ENCODE results near the gene ZNF687.
A peak's percentile ranks its signal among the peaks of the same experiment; 100 is the strongest.

ZNF687 gene

DNA sequence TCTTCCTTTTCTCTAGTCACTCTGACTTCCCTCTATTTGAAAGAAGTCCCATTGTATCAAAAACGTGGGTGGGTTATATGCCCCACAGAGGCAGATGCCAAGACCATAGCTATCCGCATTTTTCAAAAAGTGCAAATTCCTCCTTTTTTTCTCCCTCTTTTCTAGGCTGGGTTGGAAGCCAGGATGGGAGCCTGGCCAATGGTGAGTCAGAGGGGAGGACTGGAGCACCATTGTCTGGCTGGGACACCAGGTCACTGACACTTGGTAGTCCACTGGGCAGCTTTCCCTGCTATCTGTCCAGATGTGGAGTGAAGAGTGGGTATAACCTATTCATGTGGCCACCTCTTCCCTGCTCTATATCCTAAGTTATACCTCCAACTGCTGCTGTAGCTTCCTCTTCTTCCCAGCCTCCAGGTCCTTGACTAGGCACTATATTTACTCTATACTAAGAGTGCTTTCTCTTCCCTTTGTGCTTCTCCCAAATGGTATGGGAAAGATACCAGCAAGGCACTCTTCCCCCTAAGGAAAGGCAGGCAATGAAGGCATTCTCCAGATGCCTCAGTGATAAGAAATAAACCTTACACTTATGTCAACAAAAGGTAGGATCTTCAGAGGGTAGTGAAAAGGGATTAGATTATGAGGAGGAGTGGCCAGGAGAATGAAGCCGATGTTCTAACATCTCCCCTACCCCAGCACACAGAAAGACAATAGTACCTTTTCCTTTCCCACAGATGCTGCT, 32.2 kb downstream of the ZNF687 start:
- DNase-seq = no peak

DNA sequence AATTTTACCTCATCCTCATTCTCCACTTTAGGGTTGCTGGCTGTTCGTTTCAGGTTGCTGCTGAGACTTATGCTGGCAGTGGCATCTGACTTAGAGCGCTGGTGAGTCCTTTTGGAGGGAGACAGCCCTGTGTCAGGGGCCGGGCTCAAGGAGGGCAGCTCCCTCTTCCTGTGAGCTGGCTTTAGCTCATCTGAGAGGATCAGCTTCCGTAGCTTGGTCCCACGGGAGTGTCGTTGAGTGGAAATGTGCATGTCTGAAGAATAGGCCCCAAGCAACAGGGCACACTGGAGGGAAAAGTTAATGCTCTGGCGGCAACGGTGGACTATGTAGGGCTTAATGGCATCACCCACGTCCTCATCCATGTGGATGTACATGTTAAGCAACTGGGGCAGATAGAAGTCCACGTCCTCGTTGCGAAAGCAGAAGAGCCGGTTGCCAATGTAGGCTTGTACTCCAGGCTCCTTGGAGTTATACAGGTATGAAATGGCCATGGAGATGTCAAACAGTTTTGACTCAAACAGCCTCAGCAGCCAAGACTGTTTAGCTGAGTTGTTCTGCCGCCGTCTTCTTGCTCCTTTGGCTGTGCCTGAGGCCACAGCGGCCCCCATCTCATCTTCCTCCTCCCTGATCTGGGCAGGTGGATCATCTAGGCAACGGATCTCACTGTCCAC, 33.6 kb downstream of the ZNF687 start:
- DNase-seq = no peak

DNA sequence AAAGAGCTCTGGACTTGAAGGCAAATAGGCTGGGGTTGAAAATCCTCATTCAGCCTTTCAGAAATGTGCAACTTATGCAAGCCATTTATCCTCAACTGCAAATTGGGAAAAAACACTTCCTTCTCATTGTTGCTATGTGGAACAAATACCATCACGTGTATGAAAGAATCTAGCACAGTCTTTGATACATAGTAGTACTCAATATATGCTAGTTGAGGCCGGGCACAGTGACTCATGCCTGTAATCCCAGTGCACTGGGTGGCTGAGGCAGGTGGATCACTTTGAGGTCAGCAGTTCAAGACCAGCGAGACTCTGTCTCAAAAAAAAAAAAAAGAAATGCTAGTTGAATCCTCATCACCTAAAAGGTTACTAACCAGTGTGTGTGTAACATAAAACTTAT, 36.9 kb downstream of the ZNF687 start:
- DNase-seq = no peak

DNA sequence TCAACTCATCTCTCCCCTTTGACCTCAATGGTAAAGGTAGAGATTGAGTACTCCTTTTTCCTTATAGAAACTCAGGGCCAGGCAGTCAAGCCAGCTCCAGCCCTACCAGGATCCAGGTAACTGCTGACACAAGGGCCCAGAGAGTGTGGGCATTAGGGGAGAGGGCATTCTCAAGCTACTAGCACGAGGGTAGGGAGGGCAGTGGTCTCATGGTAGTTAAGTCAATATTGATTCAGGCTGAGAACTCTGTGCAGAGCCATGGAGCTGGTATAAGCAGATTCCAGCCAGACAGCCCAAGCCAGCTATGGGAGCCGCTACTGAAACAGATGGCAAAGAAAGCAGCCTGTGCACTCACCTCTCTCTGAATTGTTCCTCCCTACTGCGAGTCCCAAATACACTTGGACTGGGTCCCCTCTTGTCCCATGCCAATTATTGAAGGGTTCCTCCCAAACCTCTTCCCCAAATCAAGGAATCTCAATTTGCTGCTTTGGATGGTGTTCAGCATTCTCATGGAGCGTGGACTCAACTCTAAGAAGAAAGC, 42.4 kb downstream of the ZNF687 start:
- no peak for DNase-seq

DNA sequence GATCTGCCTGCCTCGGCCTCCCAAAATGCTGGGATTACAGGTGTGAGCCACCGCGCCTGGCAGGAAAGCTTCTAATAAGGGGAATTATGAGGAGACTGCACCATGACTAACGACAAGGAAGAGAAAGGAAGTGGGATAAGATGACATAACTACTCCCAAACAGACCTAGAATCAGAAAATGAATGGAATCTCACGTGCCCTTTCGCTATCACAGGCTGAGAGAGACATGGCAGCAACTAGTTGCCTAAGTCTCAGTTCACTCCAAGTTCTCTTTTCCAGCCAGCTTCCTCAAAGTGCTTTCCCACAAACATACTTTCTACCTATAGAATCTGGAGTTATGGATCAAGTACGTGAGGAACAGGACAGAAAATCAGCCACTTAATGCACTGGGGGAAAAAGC, 43.1 kb downstream of the ZNF687 start:
- DNase-seq = peak; percentile 69 to 74 (median 71)

DNA sequence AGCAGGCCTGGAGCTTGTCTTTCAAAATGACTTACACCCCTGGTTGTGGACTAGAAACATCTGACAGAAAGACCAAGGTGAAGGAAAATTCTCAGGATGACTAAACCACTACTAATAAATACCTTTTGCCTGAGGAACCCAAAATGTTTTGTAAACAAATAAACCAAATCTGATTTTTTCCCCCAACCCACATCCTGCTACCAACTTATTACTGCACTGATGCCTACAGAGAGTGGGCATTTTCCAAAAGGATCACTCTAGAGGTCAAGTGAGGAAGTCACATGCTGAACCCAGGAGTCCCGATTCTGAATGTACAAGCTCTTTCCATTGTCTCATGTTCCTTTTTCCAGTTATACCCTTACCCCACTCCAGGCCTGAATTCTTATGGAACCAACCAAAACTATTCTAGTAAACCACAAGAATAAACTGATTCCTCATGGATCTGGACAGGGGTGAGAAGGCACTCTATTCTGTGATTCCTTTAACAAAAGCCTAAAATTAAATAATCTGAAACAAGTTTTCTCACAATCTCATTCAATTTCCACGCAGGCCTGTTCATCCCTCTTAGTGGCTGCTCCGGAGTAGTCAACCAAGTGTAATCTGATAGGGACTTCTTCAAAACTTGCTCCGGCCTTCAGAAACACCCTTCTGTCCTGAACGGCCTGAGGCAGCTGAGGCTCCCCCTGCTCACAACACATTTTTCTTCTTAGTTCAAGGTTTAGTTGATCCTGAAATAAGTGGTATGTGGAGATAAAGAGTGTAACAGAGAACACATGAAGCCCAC, 43.7 kb downstream of the ZNF687 start:
- peak in 2 of 3 donors; percentile 18 to 22 for DNase-seq

DNA sequence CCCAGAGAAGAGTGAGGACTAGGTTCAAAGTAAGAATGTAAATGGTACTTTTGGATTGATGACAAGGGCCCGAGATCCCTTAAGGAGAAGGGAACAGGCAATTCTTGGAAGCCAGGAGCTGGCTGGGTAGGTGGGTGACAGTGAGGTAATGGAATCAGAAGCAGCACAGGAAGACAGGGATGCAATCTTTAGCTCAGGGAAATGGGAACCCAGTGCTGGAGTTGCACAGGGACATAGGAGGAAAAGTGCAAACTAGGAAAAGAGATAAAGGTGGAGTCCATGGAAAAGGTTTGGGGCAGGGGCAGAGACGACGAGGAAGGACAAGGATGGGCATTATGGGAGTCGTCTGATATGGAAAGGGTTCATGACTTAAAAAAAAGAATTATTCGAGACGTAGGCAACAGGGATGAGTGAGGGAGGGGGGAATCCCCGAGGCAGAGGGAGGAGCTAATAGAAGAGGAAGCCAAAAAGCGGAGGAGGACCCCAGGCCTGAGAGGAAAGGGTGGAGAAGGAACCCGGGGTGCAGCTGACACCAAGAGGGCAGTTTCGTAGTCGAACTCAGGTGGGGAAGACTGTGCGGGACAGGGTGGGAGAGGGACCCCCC, 44.6 kb downstream of the ZNF687 start:
- DNase-seq = peak; percentile 92 to 94 (median 93)

DNA sequence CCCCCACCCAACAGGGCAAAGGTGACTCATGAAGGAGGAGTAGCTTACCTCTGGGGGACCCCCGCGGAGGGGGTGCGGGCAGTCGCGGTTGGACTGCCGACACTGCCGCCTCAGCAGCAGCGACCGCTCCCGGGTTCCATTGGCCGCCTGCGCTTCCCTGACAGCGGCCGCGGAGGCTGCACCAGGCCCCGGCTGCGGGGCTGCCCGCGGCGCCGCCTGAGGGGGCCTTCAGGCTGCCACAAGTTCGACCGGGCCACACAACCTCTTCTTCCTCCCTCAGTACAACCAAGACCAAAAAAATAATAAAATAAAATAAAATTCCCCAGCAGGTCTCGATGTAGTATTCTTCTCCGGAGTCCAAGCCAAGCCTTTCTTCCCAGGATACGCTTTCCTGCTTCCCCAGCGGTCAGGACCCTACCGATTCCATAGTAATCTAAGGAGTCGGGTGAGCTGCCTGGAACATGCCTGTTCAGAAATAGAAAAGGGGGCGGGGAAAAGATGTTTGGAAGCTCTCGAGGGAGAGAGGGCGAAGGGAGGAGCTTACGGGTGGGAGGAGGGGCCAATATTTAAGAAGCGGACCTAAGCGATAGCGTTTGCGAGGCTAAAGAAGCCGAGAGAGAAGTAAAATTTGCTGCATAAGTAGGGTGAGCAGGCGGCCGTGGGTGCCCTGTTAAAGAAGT, 45.3 kb downstream of the ZNF687 start, which contains the start of gene PI4KB:
Gene PI4KB, minus strand, starts transcription at position 194 of the 680 bp plus-strand sequence. CDS start 10,935 bp downstream, outside the sequence.
- DNase-seq = peak; percentile 97 to 98 (median 97)

DNA sequence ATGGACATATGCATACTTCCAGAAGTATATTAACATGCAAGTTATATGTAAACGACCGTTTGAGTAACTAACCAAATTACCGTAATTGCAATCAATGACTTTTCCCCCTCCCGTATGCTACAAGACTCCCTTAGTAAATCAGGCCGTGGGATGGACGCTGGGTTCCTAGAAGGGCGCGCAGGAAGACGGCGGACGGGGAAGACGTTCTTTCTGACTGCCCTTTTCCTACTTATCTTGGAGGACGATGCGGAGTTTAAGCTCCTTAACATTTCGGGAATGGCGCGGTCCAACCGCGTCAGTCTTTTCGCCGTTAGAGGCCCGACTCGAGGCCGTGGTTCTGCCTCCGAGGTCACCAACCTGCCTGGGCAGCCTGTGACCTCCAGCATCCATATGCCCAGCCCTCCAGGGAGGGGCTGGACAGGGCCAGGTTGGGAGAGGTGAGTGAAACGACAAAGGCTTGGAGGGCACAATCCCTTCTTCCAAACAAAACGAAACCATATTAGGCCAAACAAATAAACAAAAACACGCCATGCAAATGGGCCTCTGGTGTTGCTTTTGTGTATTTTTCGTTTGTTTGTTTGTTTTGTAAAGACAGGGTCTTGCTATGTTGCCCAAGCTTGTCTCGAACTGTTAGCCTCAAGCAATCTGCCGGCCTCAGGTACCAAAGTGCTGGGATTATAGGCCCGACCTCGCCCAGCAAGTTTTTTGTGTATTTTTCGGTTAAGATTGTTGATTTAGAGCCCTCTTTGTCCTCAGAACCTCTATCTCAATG, 46.0 kb downstream of the ZNF687 start:
- no peak for DNase-seq

DNA sequence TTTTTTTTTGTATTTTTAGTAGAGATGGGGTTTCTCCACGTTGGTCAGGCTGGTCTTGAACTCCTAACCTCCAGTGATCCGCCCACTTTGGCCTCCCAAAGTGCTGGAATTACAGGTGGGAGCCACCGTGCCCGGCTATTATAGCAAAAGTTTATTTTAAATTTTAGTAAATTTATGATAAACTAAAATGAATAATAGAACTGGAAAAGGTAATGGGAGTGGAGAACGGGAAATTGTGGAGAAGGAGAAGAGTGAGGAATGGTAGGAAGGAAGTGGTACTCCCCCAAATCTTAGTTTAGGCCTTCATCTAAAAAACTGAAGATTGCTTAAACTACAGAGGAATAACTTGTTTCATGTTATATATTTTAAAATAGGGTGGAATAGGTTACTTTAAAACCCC, 52.7 kb downstream of the ZNF687 start:
- no peak for DNase-seq

DNA sequence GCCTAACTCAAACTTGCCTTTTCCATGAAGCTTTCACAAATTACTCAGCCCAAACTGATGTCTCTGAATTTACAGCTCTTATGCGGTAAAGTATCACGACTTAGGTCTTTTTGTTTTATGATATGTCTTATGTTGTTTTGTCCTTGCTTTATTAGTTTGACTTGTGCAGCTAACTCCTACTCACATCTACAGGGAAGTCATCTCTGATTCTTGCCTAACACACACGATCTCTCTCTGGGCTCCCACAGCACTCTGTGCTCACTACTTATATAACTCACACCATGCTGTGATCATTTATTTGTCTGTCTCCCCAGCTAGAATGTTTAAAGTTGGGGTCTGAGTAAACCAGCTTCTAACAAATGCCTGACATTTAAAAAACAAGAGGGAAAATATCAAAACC, 54.5 kb downstream of the ZNF687 start:
- DNase-seq = peak; percentile 52 to 59 (median 57)

DNA sequence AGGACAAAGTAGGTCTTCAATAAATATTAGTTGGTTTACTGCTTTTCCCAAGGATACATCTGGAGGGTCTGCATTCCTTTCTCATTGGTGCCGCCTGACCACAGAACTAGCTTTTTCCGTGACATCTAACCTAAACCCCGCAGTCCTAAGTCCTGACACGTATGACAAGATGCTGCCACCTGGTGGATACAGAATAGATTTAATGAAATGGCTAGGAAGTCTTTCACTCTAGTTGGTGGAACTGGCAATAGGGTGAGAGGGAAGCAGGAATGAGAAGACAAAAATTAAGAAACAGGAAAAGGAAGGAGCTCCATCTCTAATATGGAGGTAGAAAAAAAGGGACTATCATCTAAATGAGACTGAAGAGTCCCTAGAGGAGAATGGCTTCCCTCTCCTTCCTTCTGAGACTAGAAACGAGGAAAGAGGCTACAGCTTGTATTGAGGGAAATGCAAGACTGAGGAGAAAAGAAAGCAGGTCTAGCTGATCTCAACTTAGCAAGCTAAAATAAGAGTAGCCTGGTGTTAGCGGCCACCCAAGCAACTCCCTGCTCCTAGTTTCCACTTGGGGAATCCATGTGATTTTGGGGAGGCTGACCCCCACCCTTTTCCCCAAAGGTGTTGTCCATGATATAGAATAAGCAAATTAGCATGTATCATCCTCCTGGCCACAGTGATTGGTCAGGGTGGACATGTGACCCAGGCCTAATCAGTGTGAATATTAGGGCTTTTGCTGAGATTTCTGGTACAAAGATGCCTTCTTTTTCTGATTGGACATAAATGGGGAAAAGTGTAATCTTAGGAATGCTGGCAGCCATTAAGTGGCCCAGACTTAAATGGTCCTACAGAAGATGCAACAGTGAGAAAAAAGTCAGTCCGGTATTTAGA, 59.0 kb downstream of the ZNF687 start:
- peak; percentile 86 to 94 (median 91) for DNase-seq
